Osteoblast (primary cell): Measurements from ENCODE around the gene TOMM6. TPM values are rescaled to one million over a fixed set of nuclear protein-coding genes. Genes with fewer than 3 reads are reported as not detected.
A peak's percentile ranks its signal among the peaks of the same experiment; 100 is the strongest.

Experiments used
- DNase-seq: peaks from one replicate; pipeline ENCODE4 v3.0.0; 2011; ENCODE audit warnings: low spot score, mixed read lengths; ENCODE audit not compliant: insufficient read length; ENCODE audit errors: missing footprints
- H2AFZ ChIP-seq: 2 replicates; pipeline ENCODE4 v1.6.0; 2011; ENCODE audit warnings: mild to moderate bottlenecking, low read length
- H3K27ac ChIP-seq: 2 replicates; pipeline ENCODE4 v1.5.1; 2011; ENCODE audit warnings: mild to moderate bottlenecking, low read depth, low read length, moderate library complexity
- H3K27me3 ChIP-seq: 2 replicates; pipeline ENCODE4 v1.6.0; 2012; ENCODE audit warnings: mild to moderate bottlenecking, control low read depth, inconsistent platforms, low read length, moderate library complexity; ENCODE audit not compliant: insufficient read depth
- H3K36me3 ChIP-seq: 2 replicates; pipeline ENCODE4 v1.5.1; 2011; ENCODE audit warnings: mild to moderate bottlenecking, low read length, control low read depth, moderate library complexity; ENCODE audit not compliant: insufficient read depth
- H3K4me1 ChIP-seq: 2 replicates; pipeline ENCODE4 v1.5.1; 2011; ENCODE audit warnings: mild to moderate bottlenecking, low read length, control low read depth, moderate library complexity; ENCODE audit not compliant: insufficient read depth
- H3K4me2 ChIP-seq: 2 replicates; pipeline ENCODE4 v1.6.0; 2011; ENCODE audit warnings: mild to moderate bottlenecking, low read length; ENCODE audit not compliant: insufficient read depth
- H3K4me3 ChIP-seq: fragments of 200-600 bp; sonication (generic); 3 replicates; pipeline ENCODE4 v1.5.1; 2012; ENCODE audit warnings: mild to moderate bottlenecking, low read length, inconsistent platforms; ENCODE audit not compliant: insufficient read depth
- H3K79me2 ChIP-seq: 2 replicates; pipeline ENCODE4 v1.6.0; 2012; ENCODE audit warnings: mild to moderate bottlenecking, low read length, control low read depth, inconsistent platforms; ENCODE audit not compliant: insufficient read depth
- H3K9me3 ChIP-seq: 2 replicates; pipeline ENCODE4 v1.5.1; 2011; ENCODE audit warnings: low read depth, low read length, control low read depth
- H4K20me1 ChIP-seq: 2 replicates; pipeline ENCODE4 v1.6.0; 2012; ENCODE audit warnings: mild to moderate bottlenecking, low read length, control low read depth; ENCODE audit not compliant: insufficient read depth
- CTCF ChIP-seq: IDR thresholded peaks from 2 replicates; pipeline ENCODE4 v1.5.1; 2011; ENCODE audit warnings: mild to moderate bottlenecking, low read depth, low read length, moderate library complexity; ENCODE audit errors: extremely low read depth
- total RNA-seq: library from RNA; depleted of rRNA; stranded (reverse); fragments of >200 nt; gene quantifications from 2 replicates; pipeline ENCODE4 v1.2.3, GENCODE V29; 2012

Gene TOMM6
- total RNA-seq, 1 donor, result 54.6 TPM

- peak; percentile 70 for TF ChIP-seq CTCF
Measured at GRCh38 chr6:41779788-41780550, 7.5 kb upstream of the TOMM6 start, which contains the start of gene FRS3. FRS3 (minus strand) TSS chr6:41779900; CDS start chr6:41776987, 2,913 bp downstream.

GRCh38 chr6:41780551-41781365 lies 6.7 kb upstream of the TOMM6 start, which contains the start of gene PRICKLE4:
PRICKLE4 (plus strand) TSS chr6:41780782; CDS start chr6:41783474, 2,692 bp downstream.
- Histone ChIP-seq H2AFZ (peak within 1 kb of the TSS; percentile 89), H3K27ac (no peak within 1 kb of the TSS), H3K4me3 (peak within 1 kb of the TSS; percentile 81), H4K20me1 (no peaks in the 10 kb centered on the region), H3K4me1 (peaks cover 17% of the 10 kb centered on the region), H3K27me3 (no peaks in the 10 kb centered on the region), H3K9me3 (no peaks in the 10 kb centered on the region), H3K4me2 (peak within 1 kb of the TSS; percentile 89), H3K79me2 (peaks cover 7% of the 10 kb centered on the region), H3K36me3 (peaks cover 15% of the 10 kb centered on the region)
- no peak for TF ChIP-seq CTCF
- DNase-seq, result peak; percentile 93

More at GRCh38 chr6:41779788-41780550, 7.5 kb upstream of the TOMM6 start, which contains the start of gene FRS3:
- H4K20me1 ChIP-seq, result no peaks in the 10 kb centered on the region
- peak within 1 kb of the TSS; percentile 81 for H3K4me3 ChIP-seq
- H3K79me2 ChIP-seq, result peaks cover 7% of the 10 kb centered on the region
- H3K27me3 ChIP-seq, result no peaks in the 10 kb centered on the region
- peak; percentile 100 for DNase-seq
- no peaks in the 10 kb centered on the region for H3K9me3 ChIP-seq
- H3K4me1 ChIP-seq, result peaks cover 14% of the 10 kb centered on the region
- H3K27ac ChIP-seq, result no peak within 1 kb of the TSS
- peak within 1 kb of the TSS; percentile 99 for H3K4me2 ChIP-seq
- peak within 1 kb of the TSS; percentile 89 for H2AFZ ChIP-seq
- H3K36me3 ChIP-seq, result peaks cover 23% of the 10 kb centered on the region

- Histone ChIP-seq H3K4me2 (peak overlapping the region; percentile 89), H3K4me3 (no peak overlapping the region), H2AFZ (peak overlapping the region; percentile 84), H4K20me1 (no peaks in the 10 kb centered on the region), H3K4me1 (peaks cover 21% of the 10 kb centered on the region), H3K27me3 (no peaks in the 10 kb centered on the region), H3K27ac (no peak overlapping the region), H3K9me3 (no peaks in the 10 kb centered on the region), H3K36me3 (peaks cover 13% of the 10 kb centered on the region), H3K79me2 (peaks cover 7% of the 10 kb centered on the region)
- peak; percentile 78 for DNase-seq
- TF ChIP-seq CTCF, result no peak
Measured at GRCh38 chr6:41781366-41781730, 6.1 kb upstream of the TOMM6 start.
